Stimulated activated CD4-positive, alpha-beta T cell treated with anti-CD3 and anti-CD28 coated beads, Interleukin-4, amount 100 ng/mL, for 48 hours (primary cell): ENCODE data around the gene AKR1E2.
"Not testable (repeated sequence)": the region's sequence is repeated elsewhere in the genome, so short reads cannot be mapped to it uniquely, and the experiment has no call there.

Experiments used
- DNase-seq, 2 donors: peaks; one replicate each; pipeline ENCODE4 v3.0.0-alpha.2; 2020; ENCODE audit warnings: low read depth in 2 of 2

Gene AKR1E2

GRCh38 chr10:4813496-4813895 lies 12.5 kb upstream of the AKR1E2 start:
- DNase-seq, result no peak

GRCh38 chr10:4815646-4816180 lies 10.3 kb upstream of the AKR1E2 start:
- DNase-seq, result not testable (repeated sequence)

- DNase-seq, result no peak
These were observed 9.0 kb upstream of the AKR1E2 start for GRCh38 chr10:4816966-4817365.

- no peak for DNase-seq
These were observed 6.9 kb upstream of the AKR1E2 start for GRCh38 chr10:4819067-4819466.

GRCh38 chr10:4819707-4820106 lies 6.3 kb upstream of the AKR1E2 start:
- DNase-seq, result no peak

GRCh38 chr10:4820804-4821401 lies 5.1 kb upstream of the AKR1E2 start:
- DNase-seq, result no peak

GRCh38 chr10:4822208-4822607 lies 3.8 kb upstream of the AKR1E2 start:
- no peak for DNase-seq

GRCh38 chr10:4824791-4825310 lies 1.2 kb upstream of the AKR1E2 start:
- no peak for DNase-seq

- DNase-seq, result no peak
These were observed 545 bp upstream of the AKR1E2 start for GRCh38 chr10:4825456-4825867.

- no peak for DNase-seq
These were observed 851 bp downstream of the AKR1E2 start for GRCh38 chr10:4826792-4827324.

- no peak for DNase-seq
These were observed 2.0 kb downstream of the AKR1E2 start for GRCh38 chr10:4828005-4828404.

GRCh38 chr10:4830551-4830950 lies 4.5 kb downstream of the AKR1E2 start:
- DNase-seq, result no peak

- no peak for DNase-seq
These were observed 5.1 kb downstream of the AKR1E2 start for GRCh38 chr10:4831091-4831490.

- no peak for DNase-seq
These were observed 7.3 kb downstream of the AKR1E2 start for GRCh38 chr10:4833286-4833685.

GRCh38 chr10:4834898-4835405 lies 8.9 kb downstream of the AKR1E2 start:
- no peak for DNase-seq

GRCh38 chr10:4835494-4835918 lies 9.5 kb downstream of the AKR1E2 start:
- DNase-seq, result no peak

GRCh38 chr10:4836416-4836969 lies 10.5 kb downstream of the AKR1E2 start:
- no peak for DNase-seq

- DNase-seq, result no peak
These were observed 11.5 kb downstream of the AKR1E2 start for GRCh38 chr10:4837551-4837950.

GRCh38 chr10:4838743-4839142 lies 12.7 kb downstream of the AKR1E2 start:
- no peak for DNase-seq

- no peak for DNase-seq
These were observed 13.3 kb downstream of the AKR1E2 start for GRCh38 chr10:4839353-4839752.

GRCh38 chr10:4840151-4840550 lies 14.1 kb downstream of the AKR1E2 start:
- DNase-seq, result no peak

GRCh38 chr10:4843525-4844180 lies 17.6 kb downstream of the AKR1E2 start:
- no peak for DNase-seq
